ENCODE results near the gene HSD17B10.

DNA sequence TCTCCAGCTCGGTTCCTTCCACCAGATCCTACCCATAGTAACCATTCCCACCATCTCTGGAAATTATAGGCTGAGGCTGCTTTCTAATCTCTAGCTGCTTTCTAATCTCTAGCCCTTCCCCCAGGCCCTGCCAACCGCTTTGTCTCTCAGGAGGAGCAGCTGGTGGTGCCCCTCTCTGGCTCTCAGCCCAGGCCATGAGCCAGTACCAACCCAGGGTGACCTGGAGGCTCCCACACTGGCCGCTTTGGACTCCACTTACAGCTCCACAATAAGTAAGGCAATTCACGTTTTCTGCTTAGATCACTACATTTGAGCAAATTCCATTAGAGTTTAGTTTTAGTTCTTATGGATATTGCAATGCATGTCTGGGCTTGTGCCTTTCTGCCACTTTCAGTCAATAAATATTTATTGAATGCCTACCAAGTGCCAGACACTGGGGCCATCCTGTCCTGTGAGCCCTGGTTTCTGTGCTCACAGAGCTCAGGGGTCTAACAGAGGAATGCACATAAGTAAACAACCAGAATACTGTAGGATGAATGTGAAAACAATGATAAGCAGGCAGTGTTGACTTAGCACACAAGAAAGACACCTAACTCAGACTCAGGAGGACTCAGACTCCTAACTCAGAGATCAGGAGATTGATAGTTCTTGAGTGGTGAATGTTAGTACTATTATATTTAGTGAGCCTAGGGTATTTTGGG is 50.6 kb downstream of the HSD17B10 start:
- TF ChIP-seq, protein P1, sequence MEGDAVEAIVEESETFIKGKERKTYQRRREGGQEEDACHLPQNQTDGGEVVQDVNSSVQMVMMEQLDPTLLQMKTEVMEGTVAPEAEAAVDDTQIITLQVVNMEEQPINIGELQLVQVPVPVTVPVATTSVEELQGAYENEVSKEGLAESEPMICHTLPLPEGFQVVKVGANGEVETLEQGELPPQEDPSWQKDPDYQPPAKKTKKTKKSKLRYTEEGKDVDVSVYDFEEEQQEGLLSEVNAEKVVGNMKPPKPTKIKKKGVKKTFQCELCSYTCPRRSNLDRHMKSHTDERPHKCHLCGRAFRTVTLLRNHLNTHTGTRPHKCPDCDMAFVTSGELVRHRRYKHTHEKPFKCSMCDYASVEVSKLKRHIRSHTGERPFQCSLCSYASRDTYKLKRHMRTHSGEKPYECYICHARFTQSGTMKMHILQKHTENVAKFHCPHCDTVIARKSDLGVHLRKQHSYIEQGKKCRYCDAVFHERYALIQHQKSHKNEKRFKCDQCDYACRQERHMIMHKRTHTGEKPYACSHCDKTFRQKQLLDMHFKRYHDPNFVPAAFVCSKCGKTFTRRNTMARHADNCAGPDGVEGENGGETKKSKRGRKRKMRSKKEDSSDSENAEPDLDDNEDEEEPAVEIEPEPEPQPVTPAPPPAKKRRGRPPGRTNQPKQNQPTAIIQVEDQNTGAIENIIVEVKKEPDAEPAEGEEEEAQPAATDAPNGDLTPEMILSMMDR (IDR thresholded peaks at IDR 0.05; ENCODE audit: low read depth, low read length, missing input control), result no peak
- TF ChIP-seq, protein P2, sequence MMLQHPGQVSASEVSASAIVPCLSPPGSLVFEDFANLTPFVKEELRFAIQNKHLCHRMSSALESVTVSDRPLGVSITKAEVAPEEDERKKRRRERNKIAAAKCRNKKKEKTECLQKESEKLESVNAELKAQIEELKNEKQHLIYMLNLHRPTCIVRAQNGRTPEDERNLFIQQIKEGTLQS (IDR thresholded peaks at IDR 0.05), result no peak
